ENCODE measurements around the gene ABLIM3. TPM values are rescaled to one million over a fixed set of nuclear protein-coding genes. Genes with fewer than 3 reads are reported as not detected.

Gene ABLIM3
- total RNA-seq, 1 experiment from 2014 or later = 12.9 TPM

DNA sequence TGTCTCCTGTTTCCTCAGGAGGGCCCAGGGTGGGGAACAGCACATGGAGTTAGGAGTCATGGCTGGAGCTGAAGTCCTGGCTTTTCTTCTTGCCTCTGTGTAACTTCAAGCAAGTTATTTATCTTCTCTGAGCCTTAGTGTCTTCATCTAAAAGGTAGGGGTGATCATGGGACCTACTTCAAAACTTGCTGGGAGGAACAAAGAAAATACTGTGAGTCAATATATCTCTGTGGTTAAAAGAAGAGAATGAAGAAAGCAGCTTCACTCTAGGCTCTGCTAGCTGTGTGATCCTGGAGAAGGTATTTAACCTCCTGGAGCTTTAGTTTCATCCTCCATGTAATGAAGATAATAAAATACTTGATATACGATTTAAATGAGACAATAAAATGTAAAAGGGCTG, 156.9 kb downstream of the ABLIM3 start:
- H3K4me1 ChIP-seq (ENCODE audit: control insufficient read depth, insufficient read depth, low read length) = no peaks in the 10 kb centered on the region
- no peak overlapping the region for H3K27ac ChIP-seq (ENCODE audit: low read length)
- CTCF ChIA-PET = no interaction called here
- in situ Hi-C loops (cut with HindIII; ENCODE audit: low pct_unique_long_range_greater_than_20kb, low sequenced_read_pairs) (no loop called here), intact Hi-C loops (cut with micrococcal nuclease; ENCODE audit: unreplicated experiment) (no loop called here)
- no peaks in the 10 kb centered on the region for H3K27me3 ChIP-seq (ENCODE audit: control insufficient read depth, insufficient read depth, low read length)
- POLR2A ChIA-PET = no interaction called here
- TF ChIP-seq, protein P1, sequence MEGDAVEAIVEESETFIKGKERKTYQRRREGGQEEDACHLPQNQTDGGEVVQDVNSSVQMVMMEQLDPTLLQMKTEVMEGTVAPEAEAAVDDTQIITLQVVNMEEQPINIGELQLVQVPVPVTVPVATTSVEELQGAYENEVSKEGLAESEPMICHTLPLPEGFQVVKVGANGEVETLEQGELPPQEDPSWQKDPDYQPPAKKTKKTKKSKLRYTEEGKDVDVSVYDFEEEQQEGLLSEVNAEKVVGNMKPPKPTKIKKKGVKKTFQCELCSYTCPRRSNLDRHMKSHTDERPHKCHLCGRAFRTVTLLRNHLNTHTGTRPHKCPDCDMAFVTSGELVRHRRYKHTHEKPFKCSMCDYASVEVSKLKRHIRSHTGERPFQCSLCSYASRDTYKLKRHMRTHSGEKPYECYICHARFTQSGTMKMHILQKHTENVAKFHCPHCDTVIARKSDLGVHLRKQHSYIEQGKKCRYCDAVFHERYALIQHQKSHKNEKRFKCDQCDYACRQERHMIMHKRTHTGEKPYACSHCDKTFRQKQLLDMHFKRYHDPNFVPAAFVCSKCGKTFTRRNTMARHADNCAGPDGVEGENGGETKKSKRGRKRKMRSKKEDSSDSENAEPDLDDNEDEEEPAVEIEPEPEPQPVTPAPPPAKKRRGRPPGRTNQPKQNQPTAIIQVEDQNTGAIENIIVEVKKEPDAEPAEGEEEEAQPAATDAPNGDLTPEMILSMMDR (IDR thresholded peaks at IDR 0.05) = no peak
- TF ChIP-seq, protein P2, sequence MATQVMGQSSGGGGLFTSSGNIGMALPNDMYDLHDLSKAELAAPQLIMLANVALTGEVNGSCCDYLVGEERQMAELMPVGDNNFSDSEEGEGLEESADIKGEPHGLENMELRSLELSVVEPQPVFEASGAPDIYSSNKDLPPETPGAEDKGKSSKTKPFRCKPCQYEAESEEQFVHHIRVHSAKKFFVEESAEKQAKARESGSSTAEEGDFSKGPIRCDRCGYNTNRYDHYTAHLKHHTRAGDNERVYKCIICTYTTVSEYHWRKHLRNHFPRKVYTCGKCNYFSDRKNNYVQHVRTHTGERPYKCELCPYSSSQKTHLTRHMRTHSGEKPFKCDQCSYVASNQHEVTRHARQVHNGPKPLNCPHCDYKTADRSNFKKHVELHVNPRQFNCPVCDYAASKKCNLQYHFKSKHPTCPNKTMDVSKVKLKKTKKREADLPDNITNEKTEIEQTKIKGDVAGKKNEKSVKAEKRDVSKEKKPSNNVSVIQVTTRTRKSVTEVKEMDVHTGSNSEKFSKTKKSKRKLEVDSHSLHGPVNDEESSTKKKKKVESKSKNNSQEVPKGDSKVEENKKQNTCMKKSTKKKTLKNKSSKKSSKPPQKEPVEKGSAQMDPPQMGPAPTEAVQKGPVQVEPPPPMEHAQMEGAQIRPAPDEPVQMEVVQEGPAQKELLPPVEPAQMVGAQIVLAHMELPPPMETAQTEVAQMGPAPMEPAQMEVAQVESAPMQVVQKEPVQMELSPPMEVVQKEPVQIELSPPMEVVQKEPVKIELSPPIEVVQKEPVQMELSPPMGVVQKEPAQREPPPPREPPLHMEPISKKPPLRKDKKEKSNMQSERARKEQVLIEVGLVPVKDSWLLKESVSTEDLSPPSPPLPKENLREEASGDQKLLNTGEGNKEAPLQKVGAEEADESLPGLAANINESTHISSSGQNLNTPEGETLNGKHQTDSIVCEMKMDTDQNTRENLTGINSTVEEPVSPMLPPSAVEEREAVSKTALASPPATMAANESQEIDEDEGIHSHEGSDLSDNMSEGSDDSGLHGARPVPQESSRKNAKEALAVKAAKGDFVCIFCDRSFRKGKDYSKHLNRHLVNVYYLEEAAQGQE (IDR thresholded peaks at IDR 0.05; ENCODE audit: insufficient read depth in 1 of 2, low read depth in 2 of 2, low read length in 1 of 2) = no peak
- TF ChIP-seq SIN3A (IDR thresholded peaks at IDR 0.05; ENCODE audit: borderline replicate concordance, insufficient read depth, low read depth, low read length) (no peak), POLR2AphosphoS5 (IDR thresholded peaks at IDR 0.05; ENCODE audit: low read depth, low read length) (no peak), TCF7L2 (IDR thresholded peaks at IDR 0.05; ENCODE audit: low read depth, low read length) (no peak)
- H3K9me3 ChIP-seq (ENCODE audit: control insufficient read depth, insufficient read depth, low read depth, low read length) = no peaks in the 10 kb centered on the region
- no TSS peak for BruUV-seq (replicated peaks)
- DNase-seq (ENCODE audit: low read depth, low spot score) (no peak), ATAC-seq (no peak)
- H3K4me3 ChIP-seq (ENCODE audit: low read depth in 2 of 2, low read length in 2 of 2) = no peak overlapping the region
- H3K36me3 ChIP-seq (ENCODE audit: control insufficient read depth, insufficient read depth, low read length) = no peaks in the 10 kb centered on the region

DNA sequence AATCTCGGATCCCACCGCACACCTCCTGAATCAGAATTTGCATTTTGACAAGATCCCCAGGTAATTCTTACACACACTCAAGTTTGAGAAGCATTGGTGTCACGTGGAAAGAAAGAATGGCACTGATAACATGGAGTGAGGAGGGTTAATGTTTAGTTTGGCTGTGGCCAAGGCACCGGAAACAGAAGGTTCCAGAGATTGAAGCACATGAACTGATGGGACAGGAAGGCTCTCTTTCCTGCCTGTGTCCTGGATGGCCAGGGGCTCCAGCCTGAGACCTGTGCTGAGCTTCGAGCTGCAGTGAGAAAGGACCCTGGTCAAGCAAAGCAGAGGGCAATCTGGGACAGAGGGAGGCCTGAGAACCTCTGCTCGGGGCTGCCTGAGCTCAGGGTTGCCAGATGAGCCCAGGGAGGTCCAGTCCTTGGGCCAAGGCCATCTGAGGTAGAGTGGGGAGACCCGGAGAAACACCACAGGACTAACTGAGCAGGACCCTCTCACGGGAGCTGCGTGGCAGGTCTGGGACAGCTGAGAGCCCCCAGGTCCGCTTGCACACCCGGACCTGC, 157.6 kb downstream of the ABLIM3 start:
- H3K4me3 ChIP-seq (ENCODE audit: low read depth in 2 of 2, low read length in 2 of 2) = no peak overlapping the region
- ChIA-PET POLR2A (no interaction called here), CTCF (no interaction called here)
- in situ Hi-C loops (cut with HindIII; ENCODE audit: low pct_unique_long_range_greater_than_20kb, low sequenced_read_pairs) = no loop called here
- TF ChIP-seq, protein P2 (IDR thresholded peaks at IDR 0.05; ENCODE audit: insufficient read depth in 1 of 2, low read depth in 2 of 2, low read length in 1 of 2) = no peak
- TF ChIP-seq SIN3A (IDR thresholded peaks at IDR 0.05; ENCODE audit: borderline replicate concordance, insufficient read depth, low read depth, low read length) (no peak), POLR2AphosphoS5 (IDR thresholded peaks at IDR 0.05; ENCODE audit: low read depth, low read length) (no peak), TCF7L2 (IDR thresholded peaks at IDR 0.05; ENCODE audit: low read depth, low read length) (no peak)
- no peak overlapping the region for H3K27ac ChIP-seq (ENCODE audit: low read length)
- no peaks in the 10 kb centered on the region for H3K4me1 ChIP-seq (ENCODE audit: control insufficient read depth, insufficient read depth, low read length)
- no peak for ATAC-seq
- intact Hi-C loops (cut with micrococcal nuclease; ENCODE audit: unreplicated experiment) = no loop called here
- no TSS peak for BruUV-seq (replicated peaks)
- H3K9me3 ChIP-seq (ENCODE audit: control insufficient read depth, insufficient read depth, low read depth, low read length) = no peaks in the 10 kb centered on the region
- H3K36me3 ChIP-seq (ENCODE audit: control insufficient read depth, insufficient read depth, low read length) = no peaks in the 10 kb centered on the region
- H3K27me3 ChIP-seq (ENCODE audit: control insufficient read depth, insufficient read depth, low read length) = no peaks in the 10 kb centered on the region
- no peak for DNase-seq (ENCODE audit: low read depth, low spot score)

Measured in Panc1 (cell line).